ENCODE results near the gene CFAP43.

DNA sequence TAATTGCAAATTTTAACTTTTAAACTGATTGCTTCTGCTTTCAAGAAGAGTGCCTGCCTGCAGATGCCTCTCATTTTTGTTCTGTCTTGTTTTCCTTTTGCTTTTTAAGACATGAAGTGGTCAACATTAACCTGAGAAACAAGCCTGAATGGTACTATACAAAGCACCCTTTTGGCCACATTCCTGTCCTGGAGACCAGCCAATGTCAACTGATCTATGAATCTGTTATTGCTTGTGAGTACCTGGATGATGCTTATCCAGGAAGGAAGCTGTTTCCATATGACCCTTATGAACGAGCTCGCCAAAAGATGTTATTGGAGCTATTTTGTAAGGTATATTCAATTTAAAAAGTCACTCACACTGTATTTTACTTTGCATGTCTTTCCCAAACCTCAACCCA lies 45.6 kb upstream of the CFAP43 start:
- TF ChIP-seq, protein P1, sequence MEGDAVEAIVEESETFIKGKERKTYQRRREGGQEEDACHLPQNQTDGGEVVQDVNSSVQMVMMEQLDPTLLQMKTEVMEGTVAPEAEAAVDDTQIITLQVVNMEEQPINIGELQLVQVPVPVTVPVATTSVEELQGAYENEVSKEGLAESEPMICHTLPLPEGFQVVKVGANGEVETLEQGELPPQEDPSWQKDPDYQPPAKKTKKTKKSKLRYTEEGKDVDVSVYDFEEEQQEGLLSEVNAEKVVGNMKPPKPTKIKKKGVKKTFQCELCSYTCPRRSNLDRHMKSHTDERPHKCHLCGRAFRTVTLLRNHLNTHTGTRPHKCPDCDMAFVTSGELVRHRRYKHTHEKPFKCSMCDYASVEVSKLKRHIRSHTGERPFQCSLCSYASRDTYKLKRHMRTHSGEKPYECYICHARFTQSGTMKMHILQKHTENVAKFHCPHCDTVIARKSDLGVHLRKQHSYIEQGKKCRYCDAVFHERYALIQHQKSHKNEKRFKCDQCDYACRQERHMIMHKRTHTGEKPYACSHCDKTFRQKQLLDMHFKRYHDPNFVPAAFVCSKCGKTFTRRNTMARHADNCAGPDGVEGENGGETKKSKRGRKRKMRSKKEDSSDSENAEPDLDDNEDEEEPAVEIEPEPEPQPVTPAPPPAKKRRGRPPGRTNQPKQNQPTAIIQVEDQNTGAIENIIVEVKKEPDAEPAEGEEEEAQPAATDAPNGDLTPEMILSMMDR (IDR thresholded peaks at IDR 0.05; ENCODE audit: low read length) = no peak
- TF ChIP-seq EZH2phosphoT487 (IDR thresholded peaks at IDR 0.05; ENCODE audit: low read length) = no peak

All from MM.1S (cell line).